NCI-H345 treated with DMSO at 0.1 percent for 48 hours (cell line): ENCODE results near the gene ADM2.
"Not testable (repeated sequence)": the region's sequence is repeated elsewhere in the genome, so short reads cannot be mapped to it uniquely, and the experiment has no call there.

Experiments
- DNase-seq: peaks from one replicate; lab custom pipeline; 2025; ENCODE audit not compliant: unreplicated experiment; lab: John Stamatoyannopoulos, UW

ADM2 gene

GRCh38 chr22:50505276-50505775, 24.0 kb downstream of the ADM2 start:
- DNase-seq, result no peak

DNA sequence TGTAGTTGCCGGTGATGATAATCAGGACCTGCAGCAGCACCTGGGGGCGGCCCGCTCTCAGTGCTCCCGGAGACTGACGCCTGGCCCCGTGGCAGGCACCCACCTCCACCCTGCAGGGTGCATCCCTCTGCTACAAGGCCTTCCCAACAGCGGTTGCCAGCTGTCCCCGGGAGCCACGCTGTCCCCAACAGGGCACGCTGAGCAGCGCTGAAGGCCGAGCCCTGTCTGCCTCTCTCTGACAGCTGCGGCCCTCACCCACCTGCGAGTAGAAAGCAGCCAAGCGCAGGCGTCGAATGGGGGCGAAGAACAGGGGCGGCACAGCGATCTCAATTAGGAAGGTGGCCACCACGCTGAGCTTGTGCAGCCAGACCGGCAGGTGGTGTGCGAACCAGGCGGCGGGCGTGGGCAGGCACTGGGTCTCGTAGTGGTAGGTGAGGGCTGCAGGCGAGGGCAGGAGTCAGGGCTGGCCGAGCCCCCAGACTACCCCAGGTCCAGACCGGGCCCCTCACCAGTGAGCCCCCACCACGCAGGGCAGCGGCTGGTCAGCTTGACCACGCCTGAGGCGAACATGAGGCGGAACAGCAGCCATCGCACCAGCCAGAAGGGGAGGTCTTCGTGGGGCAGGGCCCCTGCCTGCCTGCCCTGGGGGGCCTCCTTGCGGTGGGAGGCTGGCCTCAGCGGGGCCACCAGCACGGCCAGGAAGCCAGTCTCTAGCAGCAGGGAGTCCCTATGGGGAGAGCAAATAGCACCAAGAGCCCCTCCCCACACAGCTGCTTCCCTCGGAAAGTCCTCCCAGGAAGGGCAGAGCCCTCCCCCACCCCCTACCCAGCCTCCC, 24.6 kb downstream of the ADM2 start:
- DNase-seq, result peak; percentile 63

DNA sequence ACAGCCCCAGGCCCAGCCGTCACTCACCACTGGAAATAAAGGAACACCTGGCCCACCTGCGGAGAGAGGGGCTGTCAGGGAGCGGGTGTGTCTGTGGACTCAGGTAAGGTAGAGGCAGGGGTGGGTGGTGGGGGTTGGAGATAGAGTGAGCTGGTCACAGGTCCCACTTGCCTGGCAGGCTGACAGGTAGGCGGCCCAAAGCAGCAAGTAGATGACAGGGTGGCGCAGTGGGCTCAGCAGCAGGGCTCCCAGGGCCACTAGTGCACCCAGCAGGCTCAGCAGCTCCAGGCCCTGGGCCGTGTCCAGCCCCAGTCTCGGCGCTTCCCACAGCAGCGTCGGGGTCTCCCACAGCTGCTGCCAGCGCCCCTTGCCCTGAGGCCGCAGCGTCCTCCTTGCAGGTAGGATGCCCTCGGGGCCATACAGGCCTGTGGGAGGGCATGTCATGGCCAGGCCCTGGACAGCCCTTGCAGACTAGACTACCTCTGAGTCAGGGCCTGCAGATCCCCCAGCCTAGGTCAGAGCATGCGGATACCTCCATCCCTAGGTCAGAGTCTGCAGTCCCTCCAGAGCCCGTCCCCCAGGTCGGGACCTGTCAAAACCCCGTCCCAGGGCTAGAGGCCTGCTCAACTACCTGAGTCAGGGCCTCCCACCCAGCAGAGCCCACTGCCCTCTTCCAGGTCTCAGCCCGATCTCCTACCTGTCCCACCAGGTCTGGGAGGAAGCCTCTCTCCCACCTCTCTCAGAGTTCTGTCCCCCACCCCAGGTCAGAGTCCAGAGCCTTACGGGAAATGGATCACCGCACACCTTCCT, 25.5 kb downstream of the ADM2 start:
- no peak for DNase-seq

GRCh38 chr22:50507421-50507990, 26.2 kb downstream of the ADM2 start, which contains the start of gene LMF2:
LMF2 (minus strand) TSS chr22:50507702; CDS start chr22:50507675, 27 bp downstream.
- peak; percentile 60 for DNase-seq

GRCh38 chr22:50507991-50508884, 26.9 kb downstream of the ADM2 start, which contains the start of gene NCAPH2:
NCAPH2 (plus strand) TSS chr22:50508224; CDS start chr22:50508338, 114 bp downstream.
- peak; percentile 69 for DNase-seq

DNA sequence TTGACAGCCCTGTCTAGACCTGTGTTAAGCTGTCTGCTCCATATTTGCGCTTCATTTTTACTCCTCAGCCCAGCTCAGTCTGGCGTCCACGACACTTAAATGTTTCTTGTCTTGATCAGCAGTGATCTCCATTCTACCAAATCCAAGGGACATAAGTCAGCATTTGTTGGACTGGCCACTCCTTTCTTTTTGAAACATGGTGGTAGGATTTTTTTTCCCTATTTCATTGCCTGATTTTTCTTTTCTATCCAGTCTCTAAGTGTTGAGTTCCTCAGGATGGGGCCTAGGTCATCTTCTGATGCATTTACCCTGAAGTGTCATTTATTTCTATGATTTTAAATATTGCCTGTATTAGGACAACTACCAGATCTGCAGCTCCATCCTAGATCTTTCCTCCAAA, 27.6 kb downstream of the ADM2 start:
- no peak for DNase-seq

DNA sequence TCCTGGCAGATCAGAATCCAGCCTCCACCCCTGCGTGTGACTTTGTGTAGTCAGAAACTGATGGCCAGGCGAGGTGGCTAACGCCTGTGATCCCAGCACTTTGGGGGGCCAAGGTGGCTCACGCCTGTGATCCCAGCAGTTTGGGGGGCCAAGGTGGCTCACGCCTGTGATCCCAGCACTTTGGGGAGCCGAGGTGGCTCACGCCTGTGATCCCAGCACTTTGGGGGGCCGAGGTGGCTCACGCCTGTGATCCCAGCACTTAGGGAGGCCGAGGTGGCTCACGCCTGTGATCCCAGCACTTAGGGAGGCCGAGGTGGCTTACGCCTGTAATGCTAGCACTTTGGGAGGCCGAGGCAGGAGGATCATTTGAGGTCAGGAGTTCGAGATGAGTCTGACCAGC, 31.8 kb downstream of the ADM2 start:
- DNase-seq, result no peak

DNA sequence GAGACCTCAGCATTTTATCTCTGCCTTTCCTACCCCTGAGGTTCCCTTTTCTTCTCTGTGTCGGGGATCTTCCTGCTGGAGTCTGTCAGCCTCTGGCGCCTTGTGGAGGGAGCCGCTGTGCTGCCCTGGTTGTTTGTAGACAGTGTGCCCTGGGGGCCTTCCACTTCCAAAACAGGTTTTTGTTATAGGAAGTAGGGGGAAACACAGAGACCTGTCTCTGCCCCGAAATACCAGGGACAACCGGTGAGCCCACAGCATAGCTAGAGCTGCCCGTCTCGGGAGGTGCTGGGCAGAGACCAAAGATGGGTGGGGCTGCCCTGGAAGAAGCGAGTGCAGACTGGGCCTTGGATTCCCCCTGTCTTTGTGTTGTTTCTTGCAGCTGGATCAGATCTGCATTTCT, 34.7 kb downstream of the ADM2 start:
- DNase-seq, result no peak

GRCh38 chr22:50516891-50517290, 35.5 kb downstream of the ADM2 start:
- DNase-seq, result no peak

- DNase-seq, result no peak
Observed at GRCh38 chr22:50517495-50518260, 36.3 kb downstream of the ADM2 start.

- DNase-seq, result no peak
Observed at GRCh38 chr22:50518606-50519005, 37.3 kb downstream of the ADM2 start.

GRCh38 chr22:50519151-50519550, 37.8 kb downstream of the ADM2 start:
- no peak for DNase-seq

DNA sequence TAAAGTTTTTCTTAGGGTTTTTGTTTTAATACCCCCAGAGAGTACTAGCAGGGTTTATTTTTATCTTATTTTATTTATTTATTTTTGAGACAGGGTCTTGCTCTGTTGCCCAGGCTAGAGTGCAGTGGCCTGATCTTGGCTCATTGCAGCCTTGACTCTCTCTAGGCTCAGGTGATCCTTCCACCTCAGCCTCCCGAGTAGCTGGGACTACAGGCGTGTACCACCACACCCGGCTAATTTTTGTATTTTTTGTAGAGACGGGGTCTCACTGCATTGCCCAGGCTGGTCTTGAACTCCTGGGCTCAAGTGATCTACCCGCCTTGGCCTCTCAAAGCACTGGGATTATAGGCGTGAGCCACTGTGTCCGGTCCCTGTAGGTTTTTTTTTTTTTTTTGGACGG, 38.8 kb downstream of the ADM2 start:
- DNase-seq, result not testable (repeated sequence)

- DNase-seq, result no peak
Observed at GRCh38 chr22:50520826-50521453, 39.6 kb downstream of the ADM2 start.

DNA sequence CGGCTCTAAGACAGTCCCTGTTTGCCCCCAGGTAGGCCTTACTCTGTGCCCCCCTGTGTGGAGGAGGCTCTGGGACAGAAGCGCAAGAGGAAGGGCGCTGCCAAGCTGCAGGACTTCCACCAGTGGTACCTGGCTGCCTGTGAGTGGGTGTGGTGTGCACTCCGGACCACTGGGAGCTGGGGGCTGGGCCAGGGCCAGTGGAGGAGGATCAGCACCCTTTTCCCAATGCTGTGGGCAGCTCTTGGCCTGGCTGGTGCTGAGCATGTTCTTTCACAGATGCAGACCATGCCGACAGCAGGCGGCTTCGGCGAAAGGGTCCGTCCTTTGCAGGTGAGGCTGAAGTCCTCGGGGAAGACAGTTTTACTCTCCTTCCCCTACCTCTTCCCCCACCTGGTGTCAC, 40.4 kb downstream of the ADM2 start:
- DNase-seq, result no peak

GRCh38 chr22:50522208-50522805, 41.0 kb downstream of the ADM2 start:
- no peak for DNase-seq

- no peak for DNase-seq
Observed at GRCh38 chr22:50522806-50523438, 41.6 kb downstream of the ADM2 start.

GRCh38 chr22:50523458-50523805, 42.1 kb downstream of the ADM2 start:
- DNase-seq, result no peak
